ENCODE measurements around the gene ZNF536.

The ZNF536 gene

GRCh38 chr19:30349131-30349730, 23.0 kb upstream of the ZNF536 start:
- in situ Hi-C loops (cut with HindIII; ENCODE audit: low pct_unique_long_range_greater_than_20kb, low sequenced_read_pairs) = no loop called here
- DNase-seq (ENCODE audit: low read depth in 1 of 2, low spot score in 1 of 2) = peak in 1 of 2 experiments; percentile 5
- no peak for TF ChIP-seq JUND (IDR thresholded peaks at IDR 0.05; ENCODE audit: low read depth)

GRCh38 chr19:30350692-30351663, 21.2 kb upstream of the ZNF536 start:
- DNase-seq (ENCODE audit: low read depth in 1 of 2, low spot score in 1 of 2) = no peak
- in situ Hi-C loops (cut with HindIII; ENCODE audit: low pct_unique_long_range_greater_than_20kb, low sequenced_read_pairs) = no loop called here
- TF ChIP-seq JUND (IDR thresholded peaks at IDR 0.05; ENCODE audit: low read depth) = no peak

DNA sequence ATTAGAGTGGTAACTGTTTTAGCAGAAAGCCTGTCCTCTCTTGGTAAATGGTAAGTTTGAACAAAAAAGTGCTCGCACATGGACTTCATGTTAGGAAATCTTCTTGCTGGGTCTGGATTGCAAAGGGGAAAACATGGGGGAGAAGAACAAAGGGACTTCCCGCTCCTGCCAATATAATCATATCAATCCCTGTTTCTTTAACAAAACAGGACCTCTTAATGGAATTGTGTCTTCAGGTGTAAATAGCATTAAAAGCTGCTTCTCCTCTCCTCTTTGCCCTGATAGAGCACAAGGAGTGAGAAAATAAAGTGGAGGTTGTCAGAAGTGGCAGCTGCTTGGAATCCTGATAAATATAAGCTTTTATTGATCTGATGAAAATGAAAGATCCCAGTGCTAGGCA, 20.4 kb upstream of the ZNF536 start:
- no peak for DNase-seq (ENCODE audit: low read depth in 1 of 2, low spot score in 1 of 2)
- in situ Hi-C loops (cut with HindIII; ENCODE audit: low pct_unique_long_range_greater_than_20kb, low sequenced_read_pairs) = no loop called here
- TF ChIP-seq JUND (IDR thresholded peaks at IDR 0.05; ENCODE audit: low read depth) = no peak

- TF ChIP-seq JUND (IDR thresholded peaks at IDR 0.05; ENCODE audit: low read depth) = no peak
- no peak for DNase-seq (ENCODE audit: low read depth in 1 of 2, low spot score in 1 of 2)
- in situ Hi-C loops (cut with HindIII; ENCODE audit: low pct_unique_long_range_greater_than_20kb, low sequenced_read_pairs) = no loop called here
These were observed 18.7 kb upstream of the ZNF536 start for GRCh38 chr19:30353394-30353945.

GRCh38 chr19:30355586-30355985, 16.6 kb upstream of the ZNF536 start:
- TF ChIP-seq JUND (IDR thresholded peaks at IDR 0.05; ENCODE audit: low read depth) = no peak
- in situ Hi-C loops (cut with HindIII; ENCODE audit: low pct_unique_long_range_greater_than_20kb, low sequenced_read_pairs) = no loop called here

GRCh38 chr19:30356951-30357579, 15.1 kb upstream of the ZNF536 start:
- in situ Hi-C loops (cut with HindIII; ENCODE audit: low pct_unique_long_range_greater_than_20kb, low sequenced_read_pairs) = no loop called here
- no peak for TF ChIP-seq JUND (IDR thresholded peaks at IDR 0.05; ENCODE audit: low read depth)
- no peak for DNase-seq (ENCODE audit: low read depth in 1 of 2, low spot score in 1 of 2)

More at GRCh38 chr19:30355586-30355985, 16.6 kb upstream of the ZNF536 start:
- DNase-seq (ENCODE audit: low read depth in 1 of 2, low spot score in 1 of 2) = no peak

GRCh38 chr19:30357580-30357954, 14.6 kb upstream of the ZNF536 start:
- TF ChIP-seq JUND (IDR thresholded peaks at IDR 0.05; ENCODE audit: low read depth) = no peak
- in situ Hi-C loops (cut with HindIII; ENCODE audit: low pct_unique_long_range_greater_than_20kb, low sequenced_read_pairs) = no loop called here
- no peak for DNase-seq (ENCODE audit: low read depth in 1 of 2, low spot score in 1 of 2)

DNA sequence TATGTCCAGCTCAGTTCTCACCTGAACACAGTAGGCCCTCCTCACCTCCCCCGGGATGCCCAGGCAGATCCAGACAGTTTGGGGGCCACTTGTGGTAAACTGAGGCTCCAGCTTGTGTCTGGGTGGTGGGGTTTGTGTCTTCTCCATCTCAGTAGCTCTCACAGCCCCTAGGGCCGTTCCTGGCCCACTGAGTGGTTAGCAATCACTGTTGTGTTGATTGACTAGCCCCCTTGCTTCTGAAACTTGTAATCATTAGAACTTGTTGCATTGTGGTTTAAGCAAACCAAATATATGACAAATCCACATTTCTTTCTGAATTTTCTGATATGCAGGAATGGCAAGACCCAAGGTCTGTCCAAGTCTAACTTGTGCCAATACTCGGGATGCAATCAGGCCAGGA, 13.9 kb upstream of the ZNF536 start:
- in situ Hi-C loops (cut with HindIII; ENCODE audit: low pct_unique_long_range_greater_than_20kb, low sequenced_read_pairs) = no loop called here
- DNase-seq (ENCODE audit: low read depth in 1 of 2, low spot score in 1 of 2) = no peak
- no peak for TF ChIP-seq JUND (IDR thresholded peaks at IDR 0.05; ENCODE audit: low read depth)

GRCh38 chr19:30358821-30359580, 13.2 kb upstream of the ZNF536 start:
- no peak for TF ChIP-seq JUND (IDR thresholded peaks at IDR 0.05; ENCODE audit: low read depth)
- in situ Hi-C loops (cut with HindIII; ENCODE audit: low pct_unique_long_range_greater_than_20kb, low sequenced_read_pairs) = no loop called here
- no peak for DNase-seq (ENCODE audit: low read depth in 1 of 2, low spot score in 1 of 2)

DNA sequence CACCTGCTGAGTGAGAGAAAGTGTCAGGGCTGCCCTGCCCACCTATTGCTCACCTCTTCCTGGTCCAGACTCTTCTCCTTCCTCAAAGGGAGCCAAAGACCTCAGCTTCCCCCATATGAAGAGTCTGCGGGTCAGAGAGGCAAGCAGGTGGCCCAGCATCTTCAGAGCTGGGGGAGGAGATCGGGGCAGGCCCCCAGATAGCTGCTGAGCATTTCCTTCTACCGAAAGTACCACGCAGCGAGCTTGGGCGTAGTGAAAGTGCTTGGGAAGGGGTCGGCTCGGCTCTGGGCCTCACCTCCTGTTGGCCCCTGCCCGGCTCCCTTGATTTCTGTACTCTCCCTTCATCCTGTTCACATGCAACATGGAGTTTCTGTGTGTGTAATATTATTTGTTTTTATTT, 12.2 kb upstream of the ZNF536 start:
- DNase-seq (ENCODE audit: low read depth in 1 of 2, low spot score in 1 of 2) = no peak
- in situ Hi-C loops (cut with HindIII; ENCODE audit: low pct_unique_long_range_greater_than_20kb, low sequenced_read_pairs) = no loop called here
- no peak for TF ChIP-seq JUND (IDR thresholded peaks at IDR 0.05; ENCODE audit: low read depth)

GRCh38 chr19:30360376-30361106, 11.6 kb upstream of the ZNF536 start:
- in situ Hi-C loops (cut with HindIII; ENCODE audit: low pct_unique_long_range_greater_than_20kb, low sequenced_read_pairs) = no loop called here
- DNase-seq (ENCODE audit: low read depth in 1 of 2, low spot score in 1 of 2) = no peak
- no peak for TF ChIP-seq JUND (IDR thresholded peaks at IDR 0.05; ENCODE audit: low read depth)

- in situ Hi-C loops (cut with HindIII; ENCODE audit: low pct_unique_long_range_greater_than_20kb, low sequenced_read_pairs) = no loop called here
- no peak for TF ChIP-seq JUND (IDR thresholded peaks at IDR 0.05; ENCODE audit: low read depth)
- no peak for DNase-seq (ENCODE audit: low read depth in 1 of 2, low spot score in 1 of 2)
These were observed 11.1 kb upstream of the ZNF536 start for GRCh38 chr19:30361107-30361447.
